Endothelial cell (in vitro differentiated cells): ENCODE results near the gene GNAI3. TPM values are rescaled to one million over a fixed set of nuclear protein-coding genes. Genes with fewer than 3 reads are reported as not detected.

ENCODE experiments used
- DNase-seq: peaks from one replicate; pipeline ENCODE4 v3.0.0; 2021; ENCODE audit warnings: low spot score
- H3K27ac Mint-ChIP-seq: one replicate; pipeline ENCODE4 v1.8.0; 2021; ENCODE audit warnings: mixed read lengths, inconsistent platforms; ENCODE audit not compliant: unreplicated experiment
- H3K27me3 Mint-ChIP-seq: one replicate; pipeline ENCODE4 v1.8.0; 2021; ENCODE audit warnings: mild to moderate bottlenecking, moderate library complexity, mixed read lengths, inconsistent platforms; ENCODE audit not compliant: unreplicated experiment
- H3K36me3 Mint-ChIP-seq: one replicate; pipeline ENCODE4 v1.8.0; 2021; ENCODE audit warnings: mild to moderate bottlenecking, low read depth, mixed read lengths, inconsistent platforms; ENCODE audit not compliant: unreplicated experiment
- H3K4me1 Mint-ChIP-seq: one replicate; pipeline ENCODE4 v1.8.0; 2021; ENCODE audit warnings: mild to moderate bottlenecking, mixed read lengths, inconsistent platforms; ENCODE audit not compliant: unreplicated experiment
- H3K4me3 Mint-ChIP-seq: one replicate; pipeline ENCODE4 v1.8.0; 2021; ENCODE audit warnings: mild to moderate bottlenecking, mixed read lengths, inconsistent platforms; ENCODE audit not compliant: unreplicated experiment
- H3K9me3 Mint-ChIP-seq: one replicate; pipeline ENCODE4 v1.8.0; 2021; ENCODE audit warnings: mixed read lengths, inconsistent platforms; ENCODE audit not compliant: unreplicated experiment
- CTCF ChIP-seq: fragments of 200-600 bp; sonication (generic); IDR thresholded peaks from one replicate; pipeline ENCODE4 v1.5.0; 2021; ENCODE audit warnings: antibody characterized with exemption; ENCODE audit not compliant: unreplicated experiment
- long read RNA-seq: library from polyadenylated mRNA; unstranded; transcript quantifications from one replicate; pipeline ENCODE4 v2.0.0, GENCODE V29; 2020; ENCODE audit not compliant: unreplicated experiment
- total RNA-seq: library from RNA; stranded (reverse); fragmentation: NEBNext Ultra II Directional; extraction: Animal tissue kit (Norgen Biotek cat#: 25700); gene quantifications from one replicate; pipeline ENCODE4 v1.2.1, GENCODE V29; 2021; ENCODE audit not compliant: unreplicated experiment

Gene GNAI3
- 17.7 TPM for total RNA-seq
- long read RNA-seq, full-length matches to known transcripts, result 248 of 259 reads
- long read RNA-seq, partial matches to known transcripts, result 5 of 259 reads
- long read RNA-seq, other reads (novel, unspliced or antisense), result 6 of 259 reads

GRCh38 chr1:109548321-109549267 is at the start of gene GNAI3:
Gene GNAI3 (plus strand): TSS chr1:109548615. CDS start chr1:109548721, 106 bp downstream.
- Mint-ChIP-seq H3K36me3 (peaks cover 6% of the 10 kb centered on the region), H3K9me3 (no peaks in the 10 kb centered on the region), H3K27ac (peak within 1 kb of the TSS; percentile 94), H3K4me1 (peaks cover 46% of the 10 kb centered on the region), H3K27me3 (peaks cover 13% of the 10 kb centered on the region), H3K4me3 (peak within 1 kb of the TSS; percentile 97)
- TF ChIP-seq CTCF, result no peak
- peak; percentile 87 for DNase-seq

- H3K36me3 Mint-ChIP-seq, result peaks cover 13% of the 10 kb centered on the region
- DNase-seq, result no peak
- peaks cover 2% of the 10 kb centered on the region for H3K27me3 Mint-ChIP-seq
- peaks cover 2% of the 10 kb centered on the region for H3K4me1 Mint-ChIP-seq
- H3K27ac Mint-ChIP-seq, result no peak overlapping the region
- no peak for TF ChIP-seq CTCF
- no peaks in the 10 kb centered on the region for H3K9me3 Mint-ChIP-seq
- H3K4me3 Mint-ChIP-seq, result no peak overlapping the region
Observed at GRCh38 chr1:109499081-109499480, 49.3 kb upstream of the GNAI3 start.

GRCh38 chr1:109499661-109500536 is 48.5 kb upstream of the GNAI3 start:
- Mint-ChIP-seq H3K4me1 (peaks cover 2% of the 10 kb centered on the region), H3K4me3 (no peak overlapping the region), H3K27ac (no peak overlapping the region), H3K27me3 (peaks cover 2% of the 10 kb centered on the region), H3K36me3 (peaks cover 13% of the 10 kb centered on the region), H3K9me3 (no peaks in the 10 kb centered on the region)
- peak; percentile 64 for TF ChIP-seq CTCF
- peak; percentile 62 for DNase-seq

GRCh38 chr1:109500941-109501381 is 47.5 kb upstream of the GNAI3 start:
- TF ChIP-seq CTCF, result no peak
- no peak for DNase-seq
- H3K9me3 Mint-ChIP-seq, result no peaks in the 10 kb centered on the region
- H3K4me1 Mint-ChIP-seq, result peaks cover 2% of the 10 kb centered on the region
- peaks cover 13% of the 10 kb centered on the region for H3K36me3 Mint-ChIP-seq
- H3K4me3 Mint-ChIP-seq, result no peak overlapping the region
- peaks cover 2% of the 10 kb centered on the region for H3K27me3 Mint-ChIP-seq
- no peak overlapping the region for H3K27ac Mint-ChIP-seq
